T-helper 1 cell treated with Interleukin-12 subunit alpha and Interleukin-12 subunit beta and Interleukin-4 antibody, amounts not matched to agents 30 μg/mL and 1 μg/mL, for 36 hours (primary cell): ENCODE results near the gene SHISA7.

Source experiments
- H3K27ac Mint-ChIP-seq: one replicate; pipeline ENCODE4 v1.8.0; 2021; ENCODE audit warnings: mild to moderate bottlenecking, mixed read lengths
- H3K27me3 Mint-ChIP-seq: one replicate; pipeline ENCODE4 v1.8.0; 2021; ENCODE audit warnings: low read depth, mixed read lengths
- H3K36me3 Mint-ChIP-seq: one replicate; pipeline ENCODE4 v1.8.0; 2021; ENCODE audit warnings: low read depth, mixed read lengths
- H3K4me1 Mint-ChIP-seq: one replicate; pipeline ENCODE4 v1.8.0; 2021; ENCODE audit warnings: low read depth, mixed read lengths
- H3K4me3 Mint-ChIP-seq: one replicate; pipeline ENCODE4 v1.8.0; 2021; ENCODE audit warnings: mild to moderate bottlenecking, moderate library complexity, mixed read lengths
- H3K9me3 Mint-ChIP-seq: one replicate; pipeline ENCODE4 v1.8.0; 2021; ENCODE audit warnings: mixed read lengths

The SHISA7 gene

GRCh38 chr19:55474269-55475265 is 31.5 kb upstream of the SHISA7 start:
- Mint-ChIP-seq H3K27ac (no peak overlapping the region), H3K27me3 (no peaks in the 10 kb centered on the region), H3K9me3 (no peaks in the 10 kb centered on the region), H3K4me1 (peaks cover 18% of the 10 kb centered on the region), H3K36me3 (no peaks in the 10 kb centered on the region), H3K4me3 (no peak overlapping the region)

GRCh38 chr19:55473225-55474012 is 30.3 kb upstream of the SHISA7 start:
- H3K4me1 Mint-ChIP-seq, result peaks cover 12% of the 10 kb centered on the region
- no peak overlapping the region for H3K27ac Mint-ChIP-seq
- H3K27me3 Mint-ChIP-seq, result no peaks in the 10 kb centered on the region
- no peaks in the 10 kb centered on the region for H3K36me3 Mint-ChIP-seq
- H3K9me3 Mint-ChIP-seq, result no peaks in the 10 kb centered on the region
- H3K4me3 Mint-ChIP-seq, result no peak overlapping the region

GRCh38 chr19:55472463-55472862 is 29.4 kb upstream of the SHISA7 start:
- H3K4me3 Mint-ChIP-seq, result no peak overlapping the region
- no peaks in the 10 kb centered on the region for H3K9me3 Mint-ChIP-seq
- H3K27me3 Mint-ChIP-seq, result no peaks in the 10 kb centered on the region
- H3K27ac Mint-ChIP-seq, result no peak overlapping the region
- peaks cover 7% of the 10 kb centered on the region for H3K4me1 Mint-ChIP-seq
- no peaks in the 10 kb centered on the region for H3K36me3 Mint-ChIP-seq

GRCh38 chr19:55471266-55471665 is 28.2 kb upstream of the SHISA7 start:
- Mint-ChIP-seq H3K36me3 (no peaks in the 10 kb centered on the region), H3K27ac (no peak overlapping the region), H3K27me3 (peaks cover 4% of the 10 kb centered on the region), H3K4me1 (peaks cover 7% of the 10 kb centered on the region), H3K9me3 (no peaks in the 10 kb centered on the region), H3K4me3 (no peak overlapping the region)

DNA sequence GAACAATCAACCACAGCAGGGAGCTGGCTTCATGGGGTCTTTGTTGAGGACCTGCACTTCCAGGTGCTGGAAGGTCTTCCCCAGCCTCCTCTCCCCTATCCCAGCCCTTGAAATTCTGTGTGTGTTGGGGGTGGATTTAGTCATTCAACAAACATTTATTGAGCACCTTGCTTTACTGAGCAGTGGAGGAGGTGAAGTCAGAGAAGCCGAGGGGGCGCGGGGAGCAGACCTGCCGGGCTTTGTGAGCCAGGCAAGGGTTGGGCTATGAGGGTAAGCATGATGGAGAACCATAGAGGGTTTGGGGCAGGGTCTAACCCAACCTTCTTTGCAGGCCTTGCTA is 24.9 kb upstream of the SHISA7 start:
- Mint-ChIP-seq H3K4me3 (no peak overlapping the region), H3K4me1 (peaks cover 3% of the 10 kb centered on the region), H3K9me3 (no peaks in the 10 kb centered on the region), H3K27ac (no peak overlapping the region), H3K27me3 (peaks cover 9% of the 10 kb centered on the region), H3K36me3 (no peaks in the 10 kb centered on the region)

- Mint-ChIP-seq H3K4me3 (no peak overlapping the region), H3K9me3 (no peaks in the 10 kb centered on the region), H3K27ac (no peak overlapping the region), H3K36me3 (no peaks in the 10 kb centered on the region), H3K4me1 (peaks cover 4% of the 10 kb centered on the region), H3K27me3 (peaks cover 9% of the 10 kb centered on the region)
These were observed 24.3 kb upstream of the SHISA7 start for GRCh38 chr19:55467236-55468053.

DNA sequence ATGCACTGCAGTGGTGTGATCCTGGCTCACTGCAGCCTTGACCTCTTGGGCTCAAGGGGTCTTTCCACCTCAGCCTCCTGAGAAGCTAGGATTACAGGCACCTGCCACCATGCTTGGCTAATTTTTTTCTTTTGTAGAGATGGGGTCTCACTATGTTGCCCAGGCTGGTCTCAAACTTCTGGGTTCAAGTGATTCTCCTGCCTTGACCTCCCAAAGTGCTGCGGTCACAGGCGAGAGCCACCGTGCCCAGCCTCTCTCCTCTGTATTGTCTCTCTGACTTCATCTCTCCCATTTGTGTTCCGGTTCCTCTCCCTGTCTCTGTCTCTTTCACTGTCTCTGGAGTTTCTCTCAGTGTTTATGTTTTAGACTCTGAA is 23.1 kb upstream of the SHISA7 start:
- H3K9me3 Mint-ChIP-seq, result no peaks in the 10 kb centered on the region
- no peaks in the 10 kb centered on the region for H3K36me3 Mint-ChIP-seq
- H3K27me3 Mint-ChIP-seq, result peaks cover 12% of the 10 kb centered on the region
- H3K4me1 Mint-ChIP-seq, result peaks cover 8% of the 10 kb centered on the region
- H3K27ac Mint-ChIP-seq, result no peak overlapping the region
- no peak overlapping the region for H3K4me3 Mint-ChIP-seq

- Mint-ChIP-seq H3K27ac (no peak overlapping the region), H3K36me3 (no peaks in the 10 kb centered on the region), H3K4me3 (no peak overlapping the region), H3K9me3 (no peaks in the 10 kb centered on the region), H3K27me3 (peaks cover 12% of the 10 kb centered on the region), H3K4me1 (peaks cover 11% of the 10 kb centered on the region)
These were observed 22.6 kb upstream of the SHISA7 start for GRCh38 chr19:55465460-55466240.

GRCh38 chr19:55464662-55465054 is 21.6 kb upstream of the SHISA7 start, which contains the start of gene C19orf85:
Gene C19orf85, minus strand, starts transcription at chr19:55464751. Its CDS starts 197 bp downstream, at chr19:55464554.
- H3K9me3 Mint-ChIP-seq, result no peaks in the 10 kb centered on the region
- no peak within 1 kb of the TSS for H3K4me3 Mint-ChIP-seq
- peaks cover 12% of the 10 kb centered on the region for H3K27me3 Mint-ChIP-seq
- H3K4me1 Mint-ChIP-seq, result peaks cover 14% of the 10 kb centered on the region
- no peaks in the 10 kb centered on the region for H3K36me3 Mint-ChIP-seq
- H3K27ac Mint-ChIP-seq, result no peak within 1 kb of the TSS

- H3K9me3 Mint-ChIP-seq, result no peaks in the 10 kb centered on the region
- peaks cover 12% of the 10 kb centered on the region for H3K27me3 Mint-ChIP-seq
- no peak overlapping the region for H3K4me3 Mint-ChIP-seq
- H3K36me3 Mint-ChIP-seq, result no peaks in the 10 kb centered on the region
- H3K4me1 Mint-ChIP-seq, result peaks cover 14% of the 10 kb centered on the region
- H3K27ac Mint-ChIP-seq, result no peak overlapping the region
These were observed 21.1 kb upstream of the SHISA7 start for GRCh38 chr19:55464039-55464661.

DNA sequence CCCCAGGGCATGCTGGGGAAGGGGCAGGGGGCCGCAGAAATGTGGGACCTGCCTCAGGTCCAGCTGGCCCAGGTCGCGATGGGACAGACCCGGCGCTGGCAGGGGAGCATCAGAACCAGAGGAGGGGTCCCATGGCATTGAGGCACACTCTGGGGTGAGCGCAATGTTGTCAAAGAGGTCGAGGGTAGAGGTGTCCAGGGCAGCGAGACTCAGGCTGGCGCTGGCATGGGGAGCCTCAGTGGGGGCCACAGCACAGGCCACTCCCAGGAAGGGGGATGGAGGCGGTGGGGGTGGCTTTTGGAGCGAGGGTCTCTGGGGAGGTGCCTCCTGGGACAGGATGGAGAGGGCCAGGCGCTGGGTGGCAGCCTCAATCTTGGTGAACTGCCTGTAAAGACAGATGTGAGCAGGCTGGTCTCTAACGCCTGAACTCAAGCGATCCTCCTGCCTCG is 20.5 kb upstream of the SHISA7 start:
- Mint-ChIP-seq H3K9me3 (no peaks in the 10 kb centered on the region), H3K36me3 (no peaks in the 10 kb centered on the region), H3K4me3 (no peak overlapping the region), H3K27ac (no peak overlapping the region), H3K27me3 (peaks cover 12% of the 10 kb centered on the region), H3K4me1 (peaks cover 14% of the 10 kb centered on the region)

- peaks cover 12% of the 10 kb centered on the region for H3K27me3 Mint-ChIP-seq
- peak overlapping the region; percentile 86 for H3K4me3 Mint-ChIP-seq
- H3K4me1 Mint-ChIP-seq, result peaks cover 11% of the 10 kb centered on the region
- no peak overlapping the region for H3K27ac Mint-ChIP-seq
- no peaks in the 10 kb centered on the region for H3K9me3 Mint-ChIP-seq
- no peaks in the 10 kb centered on the region for H3K36me3 Mint-ChIP-seq
These were observed 19.6 kb upstream of the SHISA7 start for GRCh38 chr19:55462722-55463121.

DNA sequence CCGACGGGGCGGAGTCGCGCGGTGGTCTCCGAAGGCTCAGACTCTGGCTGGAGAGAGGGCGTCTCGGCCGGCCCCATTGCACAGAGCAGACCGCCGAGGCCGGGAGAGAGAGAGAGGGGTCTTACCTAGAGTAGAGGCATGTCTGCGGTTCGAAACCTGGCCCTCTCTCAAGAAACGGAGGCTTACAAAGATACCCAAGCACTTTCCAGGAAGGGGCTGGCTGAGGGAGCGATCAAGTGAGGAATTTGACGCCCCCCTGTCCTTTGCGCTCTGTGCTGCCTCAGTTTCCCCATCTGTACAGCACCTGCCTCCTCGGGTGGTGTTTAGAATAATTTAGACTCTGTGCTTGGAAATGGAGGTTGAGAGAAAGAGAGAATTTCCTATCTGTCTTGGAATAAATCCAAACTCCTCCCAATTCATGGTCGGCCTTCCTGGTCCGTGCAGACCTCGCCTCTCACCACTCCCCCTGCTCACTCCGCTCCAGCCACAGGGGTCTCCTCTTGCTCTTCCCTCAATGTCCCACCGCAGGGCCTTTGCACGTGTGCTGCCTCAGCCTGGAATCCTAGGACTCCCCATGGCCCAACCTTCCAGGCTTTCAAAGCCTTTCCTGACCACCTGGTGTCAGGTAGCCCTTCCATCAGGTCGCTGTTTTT is 19.0 kb upstream of the SHISA7 start:
- H3K27me3 Mint-ChIP-seq, result peaks cover 12% of the 10 kb centered on the region
- H3K36me3 Mint-ChIP-seq, result no peaks in the 10 kb centered on the region
- H3K4me1 Mint-ChIP-seq, result peaks cover 11% of the 10 kb centered on the region
- H3K4me3 Mint-ChIP-seq, result peak overlapping the region; percentile 86
- H3K9me3 Mint-ChIP-seq, result no peaks in the 10 kb centered on the region
- H3K27ac Mint-ChIP-seq, result peak overlapping the region; percentile 85
